GM18951 (cell line): ENCODE results near the gene CCDC70.

Experiments used
- POLR2A ChIP-seq: IDR thresholded peaks from 4 replicates; pipeline ENCODE4 v1.6.1; 2011; ENCODE audit warnings: mild to moderate bottlenecking; ENCODE audit not compliant: insufficient read length, insufficient read depth; ENCODE audit errors: extremely low read depth
- in situ Hi-C: fragments of 300-500 bp; cut with MboI; formaldehyde crosslinking; loops from one replicate; pipeline ENCODE4 v1.12.0; 2022; ENCODE audit warnings: low sequenced_read_pairs, mixed read lengths, inconsistent platforms; ENCODE audit not compliant: unreplicated experiment

The CCDC70 gene

GRCh38 chr13:51861723-51862300 lies at the start of gene CCDC70:
CCDC70 (plus strand) TSS chr13:51861969; CDS start chr13:51865412, 3,443 bp downstream.
- no peak for TF ChIP-seq POLR2A
- in situ Hi-C loops, result no loop called here

DNA sequence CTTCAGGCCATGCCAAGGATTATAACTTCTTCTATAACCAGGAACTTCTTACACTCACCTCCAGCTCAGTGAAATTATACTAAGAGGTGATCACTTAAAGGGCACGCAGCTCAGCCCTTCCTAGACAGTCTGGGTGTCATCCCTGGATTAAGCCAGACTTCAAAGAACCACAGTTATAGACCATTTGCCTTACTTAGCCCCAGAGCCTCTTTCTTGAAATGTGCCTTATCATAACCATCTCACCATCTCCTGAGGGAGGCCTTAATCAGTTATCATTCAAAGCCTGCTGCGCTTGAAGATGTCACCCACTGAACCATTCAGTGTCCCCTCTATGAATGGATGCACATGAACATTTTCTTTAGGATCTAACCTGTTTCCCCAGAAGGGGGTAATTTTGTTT lies 47.7 kb upstream of the CCDC70 start:
- in situ Hi-C loops, result no loop called here
- TF ChIP-seq POLR2A, result no peak

GRCh38 chr13:51814825-51815650 lies 46.7 kb upstream of the CCDC70 start:
- peak; percentile 17 for TF ChIP-seq POLR2A
- in situ Hi-C loops, result loop anchor here (5.0 kb wide), 1 partner anchor 312 kb away; the partner anchor contains the start of gene NEK5

DNA sequence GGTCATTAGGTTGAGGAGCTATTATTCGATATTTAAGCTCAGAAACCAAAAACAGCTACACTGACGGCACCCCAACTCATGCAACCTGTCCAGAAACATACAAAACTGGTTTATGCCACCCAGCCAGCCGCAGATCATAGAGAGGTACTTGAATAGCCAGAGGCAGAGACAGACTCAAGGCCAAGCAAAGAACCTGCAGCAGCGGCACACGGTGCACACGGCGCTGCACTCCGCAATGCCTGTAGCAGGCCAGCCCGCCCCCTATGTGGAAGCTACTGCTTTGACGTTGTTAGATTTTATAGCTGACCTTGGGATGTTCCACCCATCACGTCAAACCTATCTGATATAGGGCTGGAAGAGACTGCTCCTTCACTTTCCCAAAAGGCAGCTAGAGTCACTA lies 45.9 kb upstream of the CCDC70 start:
- TF ChIP-seq POLR2A, result no peak
- in situ Hi-C loops, result loop anchor here (5.0 kb wide), 1 partner anchor 311 kb away; the partner anchor contains the start of gene NEK5

GRCh38 chr13:51816604-51817249 lies 45.0 kb upstream of the CCDC70 start:
- no peak for TF ChIP-seq POLR2A
- in situ Hi-C loops, result loop anchor here (5.0 kb wide), 1 partner anchor 311 kb away; the partner anchor contains the start of gene NEK5

DNA sequence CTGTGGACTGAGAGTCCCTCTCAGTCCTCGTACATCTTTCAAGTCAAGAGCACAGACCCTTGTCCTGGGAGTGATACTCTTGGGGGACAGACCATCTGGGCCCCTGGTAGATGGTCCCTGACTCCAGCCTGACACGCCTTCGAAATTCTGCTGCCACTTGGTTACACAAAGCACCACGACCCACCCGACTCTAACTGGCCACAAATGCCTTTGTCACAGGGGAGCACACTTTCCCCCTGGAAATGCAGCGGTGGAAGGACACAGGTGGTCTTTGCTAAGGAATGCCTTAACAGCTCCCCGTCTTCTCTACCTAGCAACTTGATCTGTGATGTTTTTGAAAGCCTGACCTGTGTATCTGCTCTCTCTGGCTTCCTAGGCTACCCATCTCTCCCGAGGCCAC lies 44.1 kb upstream of the CCDC70 start:
- in situ Hi-C loops, result loop anchor here (5.0 kb wide), 1 partner anchor 310 kb away; the partner anchor contains the start of gene NEK5
- TF ChIP-seq POLR2A, result no peak

GRCh38 chr13:51818276-51818675 lies 43.5 kb upstream of the CCDC70 start:
- in situ Hi-C loops, result loop anchor here (5.0 kb wide), 1 partner anchor 309 kb away; the partner anchor contains the start of gene NEK5
- TF ChIP-seq POLR2A, result no peak

- in situ Hi-C loops, result loop anchor here (5.0 kb wide), 1 partner anchor 308 kb away; the partner anchor contains the start of gene NEK5
- no peak for TF ChIP-seq POLR2A
Observed at GRCh38 chr13:51818781-51819511, 42.8 kb upstream of the CCDC70 start.

DNA sequence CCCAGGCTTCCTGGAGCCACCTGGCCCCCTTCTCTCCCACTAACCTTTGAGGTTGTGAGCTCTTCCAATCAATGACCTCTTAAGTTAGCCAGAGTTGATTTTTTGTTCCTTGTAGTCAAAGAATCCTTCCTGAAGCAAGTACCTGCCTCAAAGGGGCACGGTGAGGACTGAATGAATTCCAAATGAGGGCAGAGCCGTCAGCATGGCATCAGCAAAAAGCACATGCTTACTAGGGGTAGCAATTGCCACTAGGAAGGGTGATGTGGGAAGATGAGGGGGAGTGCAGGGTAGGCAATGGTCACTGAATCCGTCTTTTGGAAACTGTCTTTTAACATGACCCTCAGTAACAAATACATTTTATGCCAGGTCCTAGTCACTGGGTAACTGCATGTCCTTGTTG lies 42.2 kb upstream of the CCDC70 start:
- TF ChIP-seq POLR2A, result no peak
- in situ Hi-C loops, result loop anchor here (5.0 kb wide), 1 partner anchor 308 kb away; the partner anchor contains the start of gene NEK5

DNA sequence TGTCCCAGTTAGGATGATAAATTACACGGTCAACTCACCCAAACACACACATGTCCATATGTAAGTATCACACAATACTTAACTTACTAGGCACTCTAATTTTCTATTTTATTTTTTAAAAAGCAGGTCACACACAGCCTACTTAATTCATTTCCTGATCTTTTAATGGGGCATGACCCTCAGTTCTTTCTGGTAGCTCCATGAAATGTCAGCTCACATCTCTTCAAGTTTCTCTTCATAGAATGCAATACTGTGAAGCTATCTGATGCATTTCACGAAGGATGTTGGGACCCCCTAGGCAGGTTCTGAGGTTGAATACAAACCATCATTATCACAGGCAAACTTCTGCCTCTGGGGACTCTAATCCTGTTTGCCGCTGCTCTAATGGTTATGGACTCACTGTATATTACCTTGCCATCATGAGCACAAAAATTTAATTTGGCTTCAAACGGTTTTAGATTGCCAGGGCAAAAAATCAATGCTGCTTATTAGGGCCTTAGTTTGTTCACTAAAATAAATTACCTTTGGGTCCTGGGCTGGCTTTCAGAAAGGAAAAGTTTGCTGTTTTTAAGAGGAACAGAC lies 41.7 kb upstream of the CCDC70 start:
- in situ Hi-C loops, result no loop called here
- no peak for TF ChIP-seq POLR2A

- no peak for TF ChIP-seq POLR2A
- in situ Hi-C loops, result no loop called here
Observed at GRCh38 chr13:51821606-51822005, 40.2 kb upstream of the CCDC70 start.

GRCh38 chr13:51822106-51822815 lies 39.5 kb upstream of the CCDC70 start:
- no peak for TF ChIP-seq POLR2A
- in situ Hi-C loops, result no loop called here
